Omental fat pad (tissue), 4 donors: ENCODE data around the gene GFI1B. TPM values are rescaled to one million over a fixed set of nuclear protein-coding genes. Genes with fewer than 3 reads are reported as not detected.
"Not testable (repeated sequence)": the region's sequence is repeated elsewhere in the genome, so short reads cannot be mapped to it uniquely, and the experiment has no call there.

Experiments
- ATAC-seq: fragments of 150-250 bp; one replicate; pipeline ENCODE4 v1.9.1; 2016; ENCODE audit warnings: mild to moderate bottlenecking, moderate library complexity; ENCODE audit not compliant: low FRiP score
- DNase-seq: peaks from one replicate; pipeline ENCODE4 v3.0.0-alpha.2; 2019; ENCODE audit warnings: low spot score
- CTCF ChIP-seq, 3 donors: fragments of 450-650 bp; IDR thresholded peaks; one replicate each; pipeline ENCODE4 v1.5.1; 2016 to 2017; ENCODE audit warnings: antibody characterized with exemption in 3 of 3, mild to moderate bottlenecking in 3 of 3, moderate library complexity in 2 of 3
- total RNA-seq, 4 donors: library from RNA; depleted of rRNA; stranded (reverse); fragments of >200 nt; gene quantifications; one replicate each; pipeline ENCODE4 v1.1.0, GENCODE V29; 2016

The GFI1B gene
- total RNA-seq, 4 donors from 2014 or later = not detected

- TF ChIP-seq CTCF (IDR thresholded peaks at IDR 0.05) = no peak
- ATAC-seq (no peak), DNase-seq (no peak)
Measured at GRCh38 chr9:132997591-132997990, 19.1 kb downstream of the GFI1B start.

GRCh38 chr9:132998221-132998620 is 19.7 kb downstream of the GFI1B start:
- DNase-seq, ATAC-seq: not testable (repeated sequence)

GRCh38 chr9:132998831-132999635 is 20.5 kb downstream of the GFI1B start:
- DNase-seq = no peak
- no peak for TF ChIP-seq CTCF (IDR thresholded peaks at IDR 0.05)
- no peak for ATAC-seq

GRCh38 chr9:133002147-133003070 is 23.9 kb downstream of the GFI1B start:
- no peak for TF ChIP-seq CTCF (IDR thresholded peaks at IDR 0.05)
- no peak for ATAC-seq
- DNase-seq = no peak

GRCh38 chr9:133003071-133003461 is 24.6 kb downstream of the GFI1B start:
- ATAC-seq (no peak), DNase-seq (no peak)
- TF ChIP-seq CTCF (IDR thresholded peaks at IDR 0.05) = no peak

- no peak for TF ChIP-seq CTCF (IDR thresholded peaks at IDR 0.05)
- no peak for DNase-seq
- ATAC-seq = no peak
Measured at GRCh38 chr9:133003671-133004090, 25.2 kb downstream of the GFI1B start.
